ENCODE results near the gene MYO7A.

Gene MYO7A

GRCh38 chr11:77127920-77128691 is at the start of gene MYO7A:
TSS of gene MYO7A (plus strand) at chr11:77128246. CDS start at chr11:77130635, 2,389 bp downstream.
- in situ Hi-C loops (cut with MboI; ENCODE audit: low sequenced_read_pairs) = loop anchor here (5.0 kb wide), 1 partner anchor 54 kb away; no protein-coding TSS in a partner anchor

- in situ Hi-C loops (cut with MboI; ENCODE audit: low sequenced_read_pairs) = no loop called here
These were observed 48.4 kb upstream of the MYO7A start for GRCh38 chr11:77079666-77080065.

- in situ Hi-C loops (cut with MboI; ENCODE audit: low sequenced_read_pairs) = no loop called here
These were observed 47.3 kb upstream of the MYO7A start for GRCh38 chr11:77080643-77081210.

GRCh38 chr11:77081381-77081851 is 46.6 kb upstream of the MYO7A start:
- in situ Hi-C loops (cut with MboI; ENCODE audit: low sequenced_read_pairs) = no loop called here

- in situ Hi-C loops (cut with MboI; ENCODE audit: low sequenced_read_pairs) = no loop called here
These were observed 45.8 kb upstream of the MYO7A start for GRCh38 chr11:77081976-77082836.

- in situ Hi-C loops (cut with MboI; ENCODE audit: low sequenced_read_pairs) = no loop called here
These were observed 45.0 kb upstream of the MYO7A start for GRCh38 chr11:77082838-77083565.

- in situ Hi-C loops (cut with MboI; ENCODE audit: low sequenced_read_pairs) = no loop called here
These were observed 44.3 kb upstream of the MYO7A start for GRCh38 chr11:77083566-77084245.

GRCh38 chr11:77084581-77085191 is 43.4 kb upstream of the MYO7A start:
- in situ Hi-C loops (cut with MboI; ENCODE audit: low sequenced_read_pairs) = no loop called here

- in situ Hi-C loops (cut with MboI; ENCODE audit: low sequenced_read_pairs) = no loop called here
These were observed 42.4 kb upstream of the MYO7A start for GRCh38 chr11:77085652-77086051.

- in situ Hi-C loops (cut with MboI; ENCODE audit: low sequenced_read_pairs) = no loop called here
These were observed 41.2 kb upstream of the MYO7A start for GRCh38 chr11:77086521-77087472.

- in situ Hi-C loops (cut with MboI; ENCODE audit: low sequenced_read_pairs) = no loop called here
These were observed 40.3 kb upstream of the MYO7A start for GRCh38 chr11:77087723-77088225.

GRCh38 chr11:77088236-77089003 is 39.6 kb upstream of the MYO7A start:
- in situ Hi-C loops (cut with MboI; ENCODE audit: low sequenced_read_pairs) = no loop called here

- in situ Hi-C loops (cut with MboI; ENCODE audit: low sequenced_read_pairs) = no loop called here
These were observed 39.0 kb upstream of the MYO7A start for GRCh38 chr11:77089004-77089545.

- in situ Hi-C loops (cut with MboI; ENCODE audit: low sequenced_read_pairs) = no loop called here
These were observed 38.0 kb upstream of the MYO7A start for GRCh38 chr11:77090046-77090372.

GRCh38 chr11:77090373-77091111 is 37.5 kb upstream of the MYO7A start:
- in situ Hi-C loops (cut with MboI; ENCODE audit: low sequenced_read_pairs) = no loop called here

GRCh38 chr11:77091146-77091940 is 36.7 kb upstream of the MYO7A start:
- in situ Hi-C loops (cut with MboI; ENCODE audit: low sequenced_read_pairs) = no loop called here
